ENCODE data around the gene CELSR3. TPM values are rescaled to one million over a fixed set of nuclear protein-coding genes. Genes with fewer than 3 reads are reported as not detected.

CELSR3 gene
- polyA plus RNA-seq, 3 donors from 2014 or later: 0.46 to 0.48 TPM; not detected in 1

DNA sequence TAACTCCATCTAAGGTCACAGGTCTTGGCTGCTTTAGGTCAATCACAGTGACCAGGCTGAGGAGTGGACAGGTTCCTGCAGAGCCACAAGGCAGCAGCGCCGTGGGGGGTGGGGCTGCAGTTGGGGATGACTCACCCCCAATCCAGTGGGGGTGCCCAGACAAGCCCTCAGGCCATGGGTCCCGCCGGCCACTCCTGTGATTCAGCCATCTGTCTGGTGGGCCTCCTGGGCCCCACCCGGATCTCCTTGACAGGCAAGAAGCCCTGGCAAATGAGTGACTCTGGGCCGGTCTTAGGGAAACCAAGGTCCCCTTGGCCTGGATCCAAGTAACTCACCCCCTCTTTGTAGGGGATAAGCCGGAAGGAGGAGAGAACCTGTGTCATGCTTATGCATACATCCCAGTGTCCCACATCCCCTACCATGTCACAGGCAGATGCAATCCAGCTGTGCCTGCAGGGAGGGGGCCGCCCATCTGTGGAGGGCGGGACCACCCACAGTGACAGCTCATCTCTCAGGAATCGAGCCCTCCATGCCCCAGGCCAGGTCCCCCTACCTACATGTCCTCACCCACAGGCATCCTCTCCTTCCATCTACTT, 67.1 kb downstream of the CELSR3 start:
- no peak for DNase-seq
- peaks cover 0 to 9% (median 5%) of the 10 kb centered on the region in 3 donors for H3K36me3 Mint-ChIP-seq
- H3K4me1 Mint-ChIP-seq: no peaks in the 10 kb centered on the region
- H3K9me3 Mint-ChIP-seq: no peaks in the 10 kb centered on the region
- H3K4me3 Mint-ChIP-seq: no peak overlapping the region
- no peak overlapping the region for H3K27ac Mint-ChIP-seq
- peaks cover 7 to 16% (median 9%) of the 10 kb centered on the region in 3 donors for H3K27me3 Mint-ChIP-seq (ENCODE audit: low read depth in 3 of 3)

DNA sequence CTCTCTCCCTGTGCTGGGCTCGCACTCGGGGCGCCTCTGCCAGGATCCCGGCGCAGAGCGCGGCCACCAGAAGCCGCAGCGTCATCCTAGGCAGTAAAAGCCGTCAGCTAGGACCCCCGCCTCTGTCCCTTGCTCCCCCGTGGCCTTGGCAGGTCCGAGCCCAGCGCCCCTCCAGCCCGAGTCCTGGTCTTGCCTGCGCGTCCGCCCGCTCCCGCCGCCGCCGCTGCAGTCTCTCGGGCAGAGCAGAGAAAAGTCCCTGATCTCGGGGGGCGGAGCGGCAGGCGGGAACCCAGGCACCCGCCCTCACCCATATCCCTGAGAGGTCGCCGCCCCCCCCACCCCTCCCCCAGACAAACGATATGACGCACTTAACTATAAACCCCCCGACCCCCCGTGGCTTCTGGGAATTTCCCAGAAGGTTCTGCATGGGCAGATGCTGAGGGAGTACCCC, 67.6 kb downstream of the CELSR3 start, which contains the start of gene COL7A1:
COL7A1 (minus strand) TSS at position 255 of the 451 bp plus-strand sequence; CDS start at position 85, 170 bp downstream.
- H3K9me3 Mint-ChIP-seq: no peaks in the 10 kb centered on the region
- H3K36me3 Mint-ChIP-seq: peaks cover 0 to 4% (median 4%) of the 10 kb centered on the region in 3 donors
- H3K27ac Mint-ChIP-seq: no peak within 1 kb of the TSS
- no peak within 1 kb of the TSS for H3K4me3 Mint-ChIP-seq
- peaks cover 7 to 17% (median 9%) of the 10 kb centered on the region in 3 donors for H3K27me3 Mint-ChIP-seq (ENCODE audit: low read depth in 3 of 3)
- H3K4me1 Mint-ChIP-seq: no peaks in the 10 kb centered on the region
- no peak for DNase-seq

GRCh38 chr3:48594417-48595049, 68.2 kb downstream of the CELSR3 start:
- DNase-seq: no peak
- Mint-ChIP-seq H3K4me1 (no peaks in the 10 kb centered on the region), H3K27me3 (ENCODE audit: low read depth in 3 of 3) (peaks cover 4 to 19% (median 9%) of the 10 kb centered on the region in 3 donors), H3K9me3 (no peaks in the 10 kb centered on the region), H3K36me3 (peaks cover 0 to 4% (median 0%) of the 10 kb centered on the region in 3 donors), H3K27ac (no peak overlapping the region), H3K4me3 (no peak overlapping the region)

DNA sequence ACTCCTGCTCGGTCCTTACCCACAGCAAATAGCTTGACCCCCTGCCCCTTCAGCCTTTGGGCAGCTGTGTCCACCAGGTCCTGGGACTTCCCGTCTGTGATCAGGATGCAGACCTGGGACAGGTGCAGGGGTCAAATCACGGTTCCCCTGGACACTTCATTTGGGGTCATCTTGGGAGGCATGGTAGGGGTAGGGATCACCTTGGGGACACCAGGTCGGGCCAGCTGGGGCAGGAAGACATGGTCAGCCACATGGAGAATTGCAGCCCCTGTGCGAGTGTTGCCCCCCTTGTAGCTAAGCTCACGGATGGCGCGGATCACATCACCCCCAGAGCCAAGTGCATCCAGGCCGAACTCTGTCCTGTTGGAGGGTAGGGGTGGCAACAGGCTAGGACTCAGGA, 69.3 kb downstream of the CELSR3 start:
- no peak for DNase-seq
- Mint-ChIP-seq H3K36me3 (peaks cover 0 to 4% (median 0%) of the 10 kb centered on the region in 3 donors), H3K4me3 (no peak overlapping the region), H3K9me3 (no peaks in the 10 kb centered on the region), H3K4me1 (no peaks in the 10 kb centered on the region), H3K27me3 (ENCODE audit: low read depth in 3 of 3) (peaks cover 5 to 19% (median 12%) of the 10 kb centered on the region in 3 donors), H3K27ac (no peak overlapping the region)

DNA sequence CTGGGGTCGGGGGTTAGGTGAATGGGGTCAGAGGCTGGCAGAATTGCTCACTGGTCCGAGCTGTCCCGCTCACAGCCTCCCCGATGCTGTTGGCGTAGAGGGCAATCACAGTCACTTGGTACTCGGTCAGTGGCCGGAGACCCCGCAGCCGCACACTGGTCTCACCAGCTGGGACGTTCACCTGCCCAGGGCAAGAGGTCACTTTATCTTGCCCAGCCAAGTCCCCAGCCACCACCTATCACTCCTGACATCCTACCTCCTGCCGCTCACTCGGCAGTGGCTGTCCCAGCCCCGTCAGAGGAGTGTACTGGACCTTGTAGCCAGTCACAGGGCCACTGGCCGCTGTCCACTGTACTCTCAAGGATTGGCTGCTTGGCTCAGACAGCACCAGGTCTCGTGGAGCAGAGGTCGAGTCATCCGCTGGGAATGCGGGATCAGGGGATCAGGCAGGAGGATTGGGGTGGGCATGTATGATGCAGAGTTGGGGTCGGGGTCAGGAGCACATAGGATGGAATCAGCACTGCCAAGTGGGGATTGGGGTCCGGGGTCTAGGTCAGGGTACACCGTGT, 70.1 kb downstream of the CELSR3 start:
- no peaks in the 10 kb centered on the region for H3K4me1 Mint-ChIP-seq
- no peak overlapping the region for H3K4me3 Mint-ChIP-seq
- H3K27me3 Mint-ChIP-seq (ENCODE audit: low read depth in 3 of 3): peaks cover 5 to 19% (median 12%) of the 10 kb centered on the region in 3 donors
- no peak for DNase-seq
- no peaks in the 10 kb centered on the region for H3K9me3 Mint-ChIP-seq
- H3K27ac Mint-ChIP-seq: no peak overlapping the region
- peaks cover 0 to 4% (median 0%) of the 10 kb centered on the region in 3 donors for H3K36me3 Mint-ChIP-seq

DNA sequence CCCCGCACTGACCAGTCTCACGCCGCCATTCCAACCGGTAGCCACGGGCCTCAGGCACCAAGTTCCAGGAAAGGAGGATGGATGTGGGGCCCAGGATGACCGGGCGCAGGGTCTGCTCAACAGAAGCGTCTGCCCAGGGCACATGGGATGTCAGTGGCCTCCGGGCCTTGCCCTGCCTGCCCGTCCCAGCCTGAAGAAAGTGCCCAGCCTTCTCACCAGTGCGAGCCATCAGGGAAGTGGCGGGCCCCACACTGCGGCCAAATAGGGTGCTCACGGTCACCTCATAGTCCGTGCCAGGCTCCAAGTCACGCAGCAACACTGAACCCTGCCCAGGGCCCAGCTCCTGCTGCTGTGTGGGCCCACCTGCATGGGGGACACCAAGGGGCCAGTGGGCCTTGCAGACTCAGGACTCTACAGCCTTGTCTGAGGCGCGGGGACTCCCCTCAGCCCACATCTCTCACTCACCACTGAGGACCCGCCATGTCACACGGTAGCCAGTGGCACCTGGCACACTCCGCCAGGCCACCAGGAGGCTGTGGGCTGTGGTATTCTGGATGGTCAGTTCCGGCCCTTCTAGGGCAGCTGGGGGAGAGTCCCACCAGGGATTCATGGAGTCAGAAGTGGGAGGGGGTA, 70.7 kb downstream of the CELSR3 start:
- no peak overlapping the region for H3K4me3 Mint-ChIP-seq
- H3K36me3 Mint-ChIP-seq: no peaks in the 10 kb centered on the region

DNA sequence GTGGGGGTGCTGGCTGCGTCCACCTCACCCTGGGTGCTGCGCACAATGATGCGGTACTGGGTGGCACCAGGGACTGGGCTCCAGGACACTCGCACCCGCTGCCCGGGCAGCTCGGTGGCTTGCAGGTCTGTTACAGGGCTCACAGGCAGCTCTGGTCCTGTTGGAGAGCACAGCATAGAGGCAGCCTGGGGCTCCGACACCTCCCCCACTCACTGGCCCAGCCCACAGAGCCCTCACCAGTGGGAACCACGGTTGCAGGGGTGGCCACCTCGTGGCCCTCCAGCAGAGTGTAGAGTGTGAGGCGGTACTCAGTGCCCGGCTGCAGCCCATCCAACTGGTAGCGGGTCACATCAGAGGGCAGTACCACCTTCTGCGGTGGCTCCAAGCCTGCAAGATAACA, 71.2 kb downstream of the CELSR3 start:
- Mint-ChIP-seq H3K4me1 (no peaks in the 10 kb centered on the region), H3K9me3 (no peaks in the 10 kb centered on the region), H3K4me3 (no peak overlapping the region), H3K27me3 (ENCODE audit: low read depth in 3 of 3) (peaks cover 3 to 15% (median 13%) of the 10 kb centered on the region in 3 donors), H3K27ac (no peak overlapping the region), H3K36me3 (no peaks in the 10 kb centered on the region)
- DNase-seq: no peak

More for the DNA sequence above, 70.7 kb downstream of the CELSR3 start:
- DNase-seq: no peak
- Mint-ChIP-seq H3K9me3 (no peaks in the 10 kb centered on the region), H3K27me3 (ENCODE audit: low read depth in 3 of 3) (peaks cover 3 to 15% (median 15%) of the 10 kb centered on the region in 3 donors), H3K4me1 (no peaks in the 10 kb centered on the region), H3K27ac (no peak overlapping the region)

DNA sequence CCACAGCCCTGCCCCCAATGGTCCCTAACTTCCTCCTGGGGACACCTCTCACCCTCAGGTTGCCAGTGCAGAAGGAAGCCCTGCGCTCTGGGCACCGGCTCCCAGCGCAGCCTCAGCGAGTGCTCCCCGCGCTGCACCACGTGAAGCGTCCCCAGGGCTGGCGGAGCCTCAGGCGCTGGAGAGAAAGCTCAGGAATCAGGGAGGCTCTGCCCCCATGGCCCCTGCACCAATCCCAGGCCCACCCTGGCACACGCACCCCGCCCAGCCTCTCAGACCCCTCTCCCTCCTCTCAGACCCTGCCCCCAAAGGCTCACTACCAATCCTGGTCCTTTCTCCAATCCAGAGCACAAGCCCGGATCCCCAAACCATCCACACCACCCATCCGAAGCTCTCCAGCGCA, 74.5 kb downstream of the CELSR3 start:
- Mint-ChIP-seq H3K4me1 (no peaks in the 10 kb centered on the region), H3K4me3 (no peak overlapping the region), H3K27me3 (ENCODE audit: low read depth in 3 of 3) (peaks cover 2 to 10% (median 6%) of the 10 kb centered on the region in 3 donors), H3K9me3 (no peaks in the 10 kb centered on the region), H3K36me3 (no peaks in the 10 kb centered on the region), H3K27ac (no peak overlapping the region)
- DNase-seq: no peak

- Mint-ChIP-seq H3K36me3 (no peaks in the 10 kb centered on the region), H3K27me3 (ENCODE audit: low read depth in 3 of 3) (peaks cover 2 to 9% (median 6%) of the 10 kb centered on the region in 3 donors), H3K4me3 (peak overlapping the region in 1 of 5 donors; percentile 42), H3K4me1 (no peaks in the 10 kb centered on the region), H3K9me3 (no peaks in the 10 kb centered on the region), H3K27ac (no peak overlapping the region)
- DNase-seq: no peak
Observed at GRCh38 chr3:48587686-48588085, 75.0 kb downstream of the CELSR3 start.

Other genes with a start within 250 kb of the CELSR3 start
- under 1 TPM in 2 of 3 donors, not detected in 1; 0.11 to 0.19 TPM for gene PLXNB1, start 232.8 kb downstream of the CELSR3 start, polyA plus RNA-seq
- 10 to 100 TPM; 10.2 to 16.3 (median 10.6) TPM for gene CCDC51, start 222.8 kb downstream of the CELSR3 start, polyA plus RNA-seq
- gene TMA7, start 222.6 kb downstream of the CELSR3 start, polyA plus RNA-seq: 1,000 to 10,000 TPM in 1 of 3 donors, 100 to 1,000 TPM in 2; 593 to 1,259 (median 677) TPM
- 10 to 100 TPM in 1 of 3 donors, 1 to 10 TPM in 2; 6.4 to 12.6 (median 6.6) TPM for gene ATRIP, start 216.1 kb downstream of the CELSR3 start, polyA plus RNA-seq
- 100 to 1,000 TPM; 351 to 618 (median 505) TPM for gene SHISA5, start 158.7 kb downstream of the CELSR3 start, polyA plus RNA-seq
- gene PFKFB4, start 106.1 kb downstream of the CELSR3 start, polyA plus RNA-seq: under 1 TPM in 2 of 3 donors, not detected in 1; 0.17 to 0.78 TPM
- not detected for gene UCN2, start 99.1 kb downstream of the CELSR3 start, polyA plus RNA-seq
- gene COL7A1, start 67.6 kb downstream of the CELSR3 start, polyA plus RNA-seq: not detected
- 100 to 1,000 TPM; 189 to 544 (median 231) TPM for gene UQCRC1, start 53.2 kb downstream of the CELSR3 start, polyA plus RNA-seq
- gene TMEM89, start 41.1 kb downstream of the CELSR3 start, polyA plus RNA-seq: not detected
- 1 to 10 TPM; 2.2 to 7.8 (median 5.1) TPM for gene SLC26A6, start 27.4 kb downstream of the CELSR3 start, polyA plus RNA-seq
- gene NCKIPSD, start 23.0 kb upstream of the CELSR3 start, polyA plus RNA-seq: 1 to 10 TPM; 4.8 to 8.7 (median 5.6) TPM
- 10 to 100 TPM; 55.5 to 82.3 (median 63.7) TPM for gene IP6K2, start 54.3 kb upstream of the CELSR3 start, polyA plus RNA-seq
- gene PRKAR2A, start 185.0 kb upstream of the CELSR3 start, polyA plus RNA-seq: 10 to 100 TPM; 16.0 to 21.4 (median 17.9) TPM
- gene SLC25A20, start 236.0 kb upstream of the CELSR3 start, polyA plus RNA-seq: 100 to 1,000 TPM in 2 of 3 donors, 10 to 100 TPM in 1; 100.0 to 254 (median 100) TPM